ENCODE data around the gene ARL14EPL. TPM values are rescaled to one million over a fixed set of nuclear protein-coding genes. Genes with fewer than 3 reads are reported as not detected.

ARL14EPL gene
- total RNA-seq, 1 experiment from 2014 or later = 0.37 TPM

DNA sequence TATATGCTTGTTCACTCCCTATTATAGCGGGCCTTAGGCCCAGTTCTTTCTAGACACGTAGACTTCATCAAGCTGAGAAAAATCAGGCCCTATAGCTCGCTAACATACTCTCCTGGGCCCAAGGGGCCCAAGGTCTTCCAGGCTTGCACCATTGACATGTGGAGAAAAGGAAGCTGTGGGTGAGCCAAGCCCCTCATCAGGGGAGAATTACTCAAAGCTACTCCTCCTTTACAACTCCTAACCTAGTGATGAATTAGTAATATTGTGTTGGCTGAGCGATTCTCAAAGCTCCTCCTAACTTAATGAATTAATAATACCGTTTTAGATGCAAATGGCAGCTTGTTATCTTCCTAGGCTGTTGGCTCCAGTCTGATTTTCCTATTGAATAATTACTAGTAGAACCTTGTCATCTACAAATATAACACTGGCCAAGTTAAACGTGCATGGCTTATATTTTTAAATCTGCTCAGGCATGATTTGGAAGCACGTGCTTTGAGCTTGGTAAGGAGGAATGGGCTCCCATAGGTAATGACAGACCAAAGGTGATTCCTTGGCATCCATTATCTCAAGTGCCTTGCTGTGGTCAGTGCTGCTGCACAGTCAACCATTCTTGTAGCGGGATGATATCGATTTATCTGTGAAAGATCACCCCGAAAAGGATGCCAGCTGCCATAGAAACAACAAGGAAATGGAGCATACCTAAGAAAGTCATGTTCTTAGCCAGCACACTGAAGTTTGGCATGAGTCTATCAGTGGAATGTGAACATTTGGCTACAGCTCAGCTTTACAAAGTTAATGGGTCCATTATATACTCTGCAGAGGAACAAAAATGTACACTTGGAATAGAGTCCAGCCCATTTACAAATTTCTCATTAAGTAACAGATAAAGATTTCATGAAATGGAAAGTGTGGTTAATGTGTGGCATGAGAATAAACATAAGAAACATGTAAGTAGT, 46.2 kb upstream of the ARL14EPL start:
- no peaks in the 10 kb centered on the region for H3F3A ChIP-seq (ENCODE audit: insufficient read depth, low read depth)
- CTCF ChIA-PET = no interaction called here
- intact Hi-C loops (cut with micrococcal nuclease; ENCODE audit: unreplicated experiment) = no loop called here
- H3K4me2 ChIP-seq = no peak overlapping the region
- no peak overlapping the region; the same call in 1 of the 2 replicates for H2AFZ ChIP-seq
- no peaks in the 10 kb centered on the region for H3K9me2 ChIP-seq (ENCODE audit: insufficient read depth)
- H3K4me1 ChIP-seq (replicated peaks; ENCODE audit: insufficient read depth) = no peaks in the 10 kb centered on the region
- no peaks in the 10 kb centered on the region for H3K36me3 ChIP-seq (ENCODE audit: low read depth)
- H3K27ac ChIP-seq = no peak overlapping the region
- DNase-seq = no peak
- no peaks in the 10 kb centered on the region; the same call in none of the 2 replicates for H3K9me3 ChIP-seq (ENCODE audit: insufficient read depth, low read depth)
- BruUV-seq (replicated peaks) = no TSS peak
- H3K27me3 ChIP-seq (ENCODE audit: insufficient read depth, low read depth) = no peaks in the 10 kb centered on the region
- TF ChIP-seq EZH2 (IDR thresholded peaks at IDR 0.05; ENCODE audit: low read depth) = no peak
- TF ChIP-seq, protein P1, sequence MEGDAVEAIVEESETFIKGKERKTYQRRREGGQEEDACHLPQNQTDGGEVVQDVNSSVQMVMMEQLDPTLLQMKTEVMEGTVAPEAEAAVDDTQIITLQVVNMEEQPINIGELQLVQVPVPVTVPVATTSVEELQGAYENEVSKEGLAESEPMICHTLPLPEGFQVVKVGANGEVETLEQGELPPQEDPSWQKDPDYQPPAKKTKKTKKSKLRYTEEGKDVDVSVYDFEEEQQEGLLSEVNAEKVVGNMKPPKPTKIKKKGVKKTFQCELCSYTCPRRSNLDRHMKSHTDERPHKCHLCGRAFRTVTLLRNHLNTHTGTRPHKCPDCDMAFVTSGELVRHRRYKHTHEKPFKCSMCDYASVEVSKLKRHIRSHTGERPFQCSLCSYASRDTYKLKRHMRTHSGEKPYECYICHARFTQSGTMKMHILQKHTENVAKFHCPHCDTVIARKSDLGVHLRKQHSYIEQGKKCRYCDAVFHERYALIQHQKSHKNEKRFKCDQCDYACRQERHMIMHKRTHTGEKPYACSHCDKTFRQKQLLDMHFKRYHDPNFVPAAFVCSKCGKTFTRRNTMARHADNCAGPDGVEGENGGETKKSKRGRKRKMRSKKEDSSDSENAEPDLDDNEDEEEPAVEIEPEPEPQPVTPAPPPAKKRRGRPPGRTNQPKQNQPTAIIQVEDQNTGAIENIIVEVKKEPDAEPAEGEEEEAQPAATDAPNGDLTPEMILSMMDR (conservative IDR thresholded peaks at IDR 0.05) = no peak
- no peaks in the 10 kb centered on the region for H3K79me2 ChIP-seq (ENCODE audit: low read depth)
- POLR2A ChIA-PET (ENCODE audit: unreplicated experiment) = no interaction called here
- no peaks in the 10 kb centered on the region for H4K20me1 ChIP-seq (ENCODE audit: insufficient read depth)
- H3K4me3 ChIP-seq = no peak overlapping the region

DNA sequence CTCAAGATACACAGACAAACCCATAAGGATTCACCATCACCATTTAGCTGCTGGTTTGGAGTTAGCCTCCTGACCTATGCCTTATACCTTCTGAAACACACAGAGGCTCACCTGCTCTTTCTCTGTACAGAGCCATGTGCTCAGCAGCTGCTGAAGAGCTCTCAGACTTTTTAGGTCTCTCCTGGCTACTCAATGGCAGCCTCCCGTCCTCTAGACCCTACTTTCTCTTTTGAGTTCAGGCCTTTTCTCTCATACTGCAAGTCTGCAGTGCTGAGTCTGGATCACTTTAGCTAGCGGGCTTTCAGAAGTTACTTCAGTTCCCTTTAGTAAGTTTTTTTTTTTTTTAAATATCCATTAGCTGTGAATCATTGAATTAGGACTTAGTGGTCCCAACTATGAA, 44.3 kb upstream of the ARL14EPL start:
- H3K4me1 ChIP-seq (replicated peaks; ENCODE audit: insufficient read depth) = no peaks in the 10 kb centered on the region
- no TSS peak for BruUV-seq (replicated peaks)
- CTCF ChIA-PET = no interaction called here

DNA sequence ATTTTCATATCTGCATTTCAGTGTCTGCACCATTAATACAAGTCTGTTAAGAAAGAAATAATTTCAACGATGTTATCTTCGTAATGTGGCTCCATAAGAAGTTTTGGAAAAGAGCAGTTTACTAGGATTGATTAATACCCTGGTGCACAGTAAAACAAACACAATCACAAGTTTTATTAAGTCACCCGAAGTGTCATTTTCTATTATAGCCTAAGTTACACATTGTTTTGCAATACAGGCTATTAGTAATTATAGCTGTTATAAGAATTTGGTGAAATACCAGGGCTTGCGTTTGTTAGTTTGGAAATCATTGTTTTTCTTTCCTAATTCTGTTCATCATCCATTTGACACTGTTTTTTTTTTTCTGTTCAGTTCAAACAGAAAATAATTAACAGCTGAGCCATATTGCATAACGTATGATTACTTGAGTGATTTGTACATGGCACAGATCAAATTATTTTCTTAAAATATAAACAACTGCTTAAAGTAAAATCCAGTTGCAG, 39.4 kb upstream of the ARL14EPL start:
- H3K9me2 ChIP-seq (ENCODE audit: insufficient read depth) = no peaks in the 10 kb centered on the region
- ChIA-PET POLR2A (ENCODE audit: unreplicated experiment) (interaction anchor here (0.6 kb wide), 1 partner anchor 20 kb away, joined by 7 read pairs; no protein-coding TSS in a partner anchor), CTCF (no interaction called here)
- DNase-seq = no peak
- no peak overlapping the region for H3K27ac ChIP-seq
- no peaks in the 10 kb centered on the region for H3K36me3 ChIP-seq (ENCODE audit: low read depth)
- H4K20me1 ChIP-seq (ENCODE audit: insufficient read depth) = no peaks in the 10 kb centered on the region
- no peak overlapping the region for H3K4me2 ChIP-seq
- BruUV-seq (replicated peaks) = no TSS peak
- no peaks in the 10 kb centered on the region for H3K79me2 ChIP-seq (ENCODE audit: low read depth)
- H3F3A ChIP-seq (ENCODE audit: insufficient read depth, low read depth) = no peaks in the 10 kb centered on the region
- no peaks in the 10 kb centered on the region for H3K27me3 ChIP-seq (ENCODE audit: insufficient read depth, low read depth)
- TF ChIP-seq EZH2 (IDR thresholded peaks at IDR 0.05; ENCODE audit: low read depth) = no peak
- TF ChIP-seq, protein P1 (conservative IDR thresholded peaks at IDR 0.05) = no peak
- H2AFZ ChIP-seq = no peak overlapping the region
- H3K4me1 ChIP-seq (replicated peaks; ENCODE audit: insufficient read depth) = no peaks in the 10 kb centered on the region
- H3K9me3 ChIP-seq (ENCODE audit: insufficient read depth, low read depth) = no peaks in the 10 kb centered on the region
- no peak overlapping the region for H3K4me3 ChIP-seq
- intact Hi-C loops (cut with micrococcal nuclease; ENCODE audit: unreplicated experiment) = no loop called here

More for the DNA sequence above, 44.3 kb upstream of the ARL14EPL start:
- Histone ChIP-seq H2AFZ (no peak overlapping the region), H3K4me2 (no peak overlapping the region), H3K9me2 (ENCODE audit: insufficient read depth) (no peaks in the 10 kb centered on the region), H3K36me3 (ENCODE audit: low read depth) (no peaks in the 10 kb centered on the region), H3F3A (ENCODE audit: insufficient read depth, low read depth) (no peaks in the 10 kb centered on the region), H3K27me3 (ENCODE audit: insufficient read depth, low read depth) (no peaks in the 10 kb centered on the region), H4K20me1 (ENCODE audit: insufficient read depth) (no peaks in the 10 kb centered on the region), H3K9me3 (ENCODE audit: insufficient read depth, low read depth) (no peaks in the 10 kb centered on the region; the same call in none of the 2 replicates), H3K27ac (no peak overlapping the region), H3K79me2 (ENCODE audit: low read depth) (no peaks in the 10 kb centered on the region), H3K4me3 (no peak overlapping the region)
- TF ChIP-seq, protein P1 (conservative IDR thresholded peaks at IDR 0.05) = no peak
- TF ChIP-seq EZH2 (IDR thresholded peaks at IDR 0.05; ENCODE audit: low read depth) = no peak
- POLR2A ChIA-PET (ENCODE audit: unreplicated experiment) = no interaction called here
- DNase-seq = no peak
- intact Hi-C loops (cut with micrococcal nuclease; ENCODE audit: unreplicated experiment) = no loop called here
